GM18505 (cell line): Measurements from ENCODE around the gene SUPT4H1.

Experiments used
- ATAC-seq: cut with Tn5 transposase; IDR thresholded peaks from one replicate; pipeline ENCODE4 v1.9.1; 2021; ENCODE audit not compliant: unreplicated experiment
- POLR2A ChIP-seq: IDR thresholded peaks from 4 replicates; pipeline ENCODE4 v1.6.1; 2011; ENCODE audit warnings: borderline replicate concordance; ENCODE audit not compliant: insufficient read depth, insufficient read length; ENCODE audit errors: extremely low read depth

Gene SUPT4H1

DNA sequence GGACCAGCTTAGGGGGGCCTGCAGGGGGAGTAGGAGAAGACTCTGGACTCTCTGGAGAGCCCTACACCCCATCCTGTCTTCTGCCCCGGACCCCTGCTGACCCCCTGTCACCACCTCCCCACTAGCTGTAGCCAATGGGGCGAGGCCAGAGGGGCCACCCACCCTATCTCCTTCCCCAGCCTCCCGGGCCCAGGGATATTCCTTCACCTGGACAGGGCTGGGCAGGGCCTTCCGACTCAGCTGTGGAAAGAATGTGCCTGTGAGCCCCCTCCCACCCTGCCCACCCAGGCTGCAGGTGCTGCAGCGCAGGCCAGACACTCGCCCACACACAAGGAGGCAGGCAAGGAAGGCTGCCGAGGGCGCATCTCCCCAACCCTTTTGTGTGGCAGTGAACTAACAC, 46.4 kb downstream of the SUPT4H1 start:
- ATAC-seq, result no peak
- TF ChIP-seq POLR2A, result no peak

DNA sequence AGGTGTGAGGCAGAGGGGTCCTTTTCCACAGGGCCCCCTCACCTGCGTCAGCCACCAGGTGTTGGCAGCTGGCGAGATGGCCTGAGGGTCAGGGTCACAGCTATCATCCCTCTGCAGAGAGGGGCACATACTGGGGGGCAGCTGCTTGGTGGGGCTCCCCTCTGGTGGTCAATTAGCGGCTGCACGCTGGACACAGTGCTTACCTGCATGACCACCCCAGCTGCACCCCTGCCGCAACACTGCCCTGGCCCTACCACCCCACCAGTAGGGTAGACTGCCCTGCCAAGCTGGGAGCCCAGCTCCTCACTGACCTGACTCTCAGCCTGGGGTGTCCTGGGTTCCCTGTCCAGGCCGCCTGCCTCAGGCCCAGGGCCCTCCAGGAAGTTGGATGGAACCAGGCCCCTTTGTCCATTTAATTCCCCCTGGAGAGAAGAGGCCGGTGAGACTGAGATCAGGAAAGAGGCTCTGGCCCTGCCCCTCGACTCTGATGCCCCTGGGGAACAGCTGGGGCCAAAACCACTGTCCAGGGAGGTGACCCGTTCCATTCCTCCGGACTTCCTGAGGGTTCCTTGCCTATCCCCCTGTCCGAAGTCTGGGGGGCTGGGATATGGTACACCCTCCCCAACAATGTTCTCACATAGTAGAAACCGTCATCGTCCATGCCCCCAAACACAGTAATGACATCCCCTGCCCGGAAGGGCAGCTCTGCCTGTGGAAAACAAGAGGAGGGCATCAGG, 47.1 kb downstream of the SUPT4H1 start:
- ATAC-seq, result no peak
- no peak for TF ChIP-seq POLR2A

DNA sequence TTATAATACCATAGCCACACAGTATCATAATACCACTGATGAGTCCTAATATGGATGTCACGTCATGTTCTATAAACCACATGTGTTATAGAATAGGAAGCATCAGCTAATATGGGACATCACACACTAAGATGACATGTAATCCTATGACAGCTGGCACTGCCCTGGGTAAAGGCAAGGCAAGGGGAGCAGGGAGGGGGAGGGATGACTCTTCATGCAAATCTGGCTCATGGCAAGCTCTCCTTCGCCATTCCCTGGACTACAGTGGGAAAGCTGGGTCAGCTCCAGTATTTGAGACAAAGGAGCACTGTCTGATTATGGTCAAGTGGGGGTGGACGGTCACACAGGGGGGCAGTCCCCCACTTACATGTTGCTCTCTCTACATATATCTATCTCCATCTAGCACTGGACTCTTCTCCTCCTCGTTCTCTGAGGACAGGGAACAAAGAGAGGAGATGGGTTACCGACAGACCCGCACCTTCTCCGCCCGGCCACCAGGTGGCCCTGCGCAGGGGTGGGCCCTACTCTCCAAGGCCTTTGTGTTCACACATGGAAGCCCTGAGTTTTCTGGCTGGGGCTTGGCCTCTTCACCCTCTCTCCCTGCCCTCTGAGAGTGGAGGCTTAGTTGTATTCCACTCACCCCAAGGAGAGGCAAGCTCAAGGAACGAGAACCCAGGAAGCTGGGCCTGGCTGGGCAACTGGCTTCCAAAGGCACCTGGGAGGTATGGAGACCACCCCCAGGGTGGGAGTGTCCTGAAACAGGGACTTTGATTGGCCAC, 47.8 kb downstream of the SUPT4H1 start:
- no peak for TF ChIP-seq POLR2A
- no peak for ATAC-seq

DNA sequence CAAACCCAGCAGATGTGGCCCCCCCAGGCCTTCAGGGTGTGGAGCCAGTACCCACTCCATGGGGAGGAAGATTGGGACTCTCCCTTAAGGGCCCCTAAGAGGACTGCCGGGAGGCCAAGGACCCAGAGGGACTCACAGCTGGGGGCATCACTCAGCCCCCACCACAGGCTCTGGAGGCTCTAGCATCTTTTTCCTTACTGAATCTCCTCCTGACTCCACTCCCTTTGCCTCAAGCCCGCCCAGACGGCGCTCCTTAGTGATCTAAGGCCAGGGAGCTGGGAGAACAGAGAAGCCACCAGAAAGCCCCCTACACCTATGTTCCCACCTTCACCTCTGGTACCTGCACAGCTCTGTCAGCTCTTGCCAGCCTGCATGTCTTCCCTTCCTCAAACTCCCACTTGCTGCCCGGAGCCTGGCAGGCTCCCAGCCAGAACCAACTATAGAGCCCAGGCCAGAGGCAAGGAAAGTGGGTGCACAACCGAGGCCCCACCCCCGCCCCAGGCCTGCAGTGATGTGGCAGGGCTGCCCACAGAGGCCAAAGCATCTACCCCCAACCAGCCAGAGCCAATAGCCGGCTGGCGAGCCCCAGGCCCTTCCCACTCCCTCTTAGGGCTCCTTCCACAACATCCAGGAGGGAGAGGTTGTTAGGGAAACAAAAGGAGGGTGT, 48.9 kb downstream of the SUPT4H1 start:
- ATAC-seq, result no peak

DNA sequence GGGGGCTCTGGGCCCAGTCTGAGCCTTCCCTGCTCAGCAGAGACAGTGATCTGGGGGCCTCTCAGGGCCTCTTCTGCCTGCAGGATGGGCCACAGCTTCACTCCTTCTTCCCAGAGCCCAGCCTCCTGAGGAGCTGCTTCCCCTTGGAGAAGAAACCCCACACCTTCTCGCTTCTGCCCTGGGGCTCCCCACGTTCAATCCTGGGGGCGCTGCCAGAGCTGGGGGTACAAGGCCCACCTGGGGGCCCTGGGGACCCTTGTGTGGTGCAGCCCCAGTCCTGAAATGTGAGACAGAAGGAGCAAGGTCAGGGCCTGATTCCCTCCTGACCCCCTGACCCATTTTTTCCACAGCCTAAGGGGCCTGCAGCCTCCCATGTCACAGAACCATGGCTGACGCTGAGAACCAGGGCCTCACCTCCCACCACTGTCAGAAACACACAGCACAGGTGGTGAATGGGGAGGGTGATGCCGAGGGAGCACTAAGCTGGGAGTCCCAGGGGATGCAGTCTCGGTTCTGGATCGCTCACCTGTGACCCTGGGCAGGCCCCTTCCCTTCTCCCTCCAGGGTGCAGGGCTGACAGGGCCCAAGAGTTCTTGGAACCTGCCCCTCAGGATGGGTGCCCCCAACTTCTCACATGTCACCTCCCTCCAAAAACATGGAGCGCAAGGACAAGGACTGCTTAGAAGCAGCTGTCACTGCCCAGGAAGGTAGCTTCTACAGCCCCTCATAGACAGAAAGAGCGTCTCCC, 49.7 kb downstream of the SUPT4H1 start:
- ATAC-seq, result no peak

More for the DNA sequence above, 48.9 kb downstream of the SUPT4H1 start:
- no peak for TF ChIP-seq POLR2A

DNA sequence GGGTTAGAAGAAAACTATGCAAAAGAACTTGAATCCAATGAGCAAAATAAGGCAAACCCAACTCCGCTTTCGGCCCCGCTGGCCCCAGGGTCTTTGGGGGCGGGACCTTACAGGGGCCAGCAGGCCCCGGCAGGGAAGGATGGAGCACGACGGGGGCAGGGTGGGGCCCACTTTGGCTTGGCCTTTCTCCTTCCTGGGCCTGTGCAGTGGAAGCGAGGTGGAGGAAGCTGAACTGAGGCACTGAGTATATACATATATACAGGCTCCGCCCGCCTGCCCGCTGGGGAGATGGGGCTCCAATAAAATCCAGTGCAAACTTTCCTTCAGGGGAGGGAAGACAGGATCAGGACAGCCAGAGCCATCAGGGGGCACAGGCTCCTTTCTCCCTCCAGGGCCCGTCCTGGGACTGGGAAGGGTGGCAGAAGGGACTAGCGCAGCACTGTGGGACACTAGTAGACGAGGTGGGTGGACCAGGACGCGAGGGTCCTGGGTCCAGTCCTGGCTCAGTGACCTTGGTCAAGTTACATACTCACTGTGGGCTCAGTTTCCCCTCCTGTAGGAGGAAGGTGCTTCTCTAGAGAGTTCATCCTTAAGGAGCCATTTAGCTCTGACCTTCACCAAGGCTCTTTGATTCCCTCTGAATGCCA, 50.4 kb downstream of the SUPT4H1 start:
- TF ChIP-seq POLR2A, result no peak
- no peak for ATAC-seq

More for the DNA sequence above, 49.7 kb downstream of the SUPT4H1 start:
- TF ChIP-seq POLR2A, result no peak

DNA sequence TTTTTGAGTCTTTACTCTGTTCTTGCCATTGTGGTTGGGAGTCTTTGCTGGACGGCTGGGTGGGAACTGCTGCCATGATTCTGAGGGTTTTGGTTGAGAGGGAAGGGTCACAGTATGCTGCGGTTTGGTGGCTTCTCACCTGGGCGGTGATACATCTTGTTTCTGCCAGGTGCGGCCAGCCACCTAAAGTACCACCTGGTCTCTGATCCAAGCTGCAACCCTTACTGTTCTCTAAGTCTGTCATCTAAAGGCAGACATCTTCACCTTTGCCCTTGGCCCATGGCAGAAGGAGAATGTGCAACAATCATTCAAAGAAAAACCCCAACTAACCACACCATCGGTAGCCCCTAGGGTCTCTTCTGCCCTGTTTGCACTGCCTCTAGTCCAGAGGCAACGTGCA, 51.7 kb downstream of the SUPT4H1 start:
- ATAC-seq, result no peak
- TF ChIP-seq POLR2A, result no peak
